Liver (tissue), 9 donors: ENCODE results near the gene USP47. TPM values are rescaled to one million over a fixed set of nuclear protein-coding genes. Genes with fewer than 3 reads are reported as not detected.

Experiments
- DNase-seq: peaks from one replicate; pipeline ENCODE4 v3.0.0-alpha.2; 2017; ENCODE audit warnings: low spot score
- H3K27ac ChIP-seq, 2 donors: one replicate each; pipeline ENCODE4 v1.7.0; 2013; ENCODE audit warnings: inconsistent platforms in 2 of 2, low read length in 2 of 2, control low read depth in 1 of 2, low read depth in 1 of 2, mild to moderate bottlenecking in 1 of 2
- H3K27me3 ChIP-seq, 4 donors: one replicate each; pipeline versions ENCODE4 v1.6.1 to v1.7.0; 2013; ENCODE audit warnings: low read length in 3 of 4, inconsistent platforms in 1 of 4, mild to moderate bottlenecking in 1 of 4, moderate library complexity in 1 of 4; ENCODE audit not compliant: control insufficient read depth in 4 of 4, insufficient read depth in 4 of 4
- H3K36me3 ChIP-seq, 4 donors: one replicate each; pipeline versions ENCODE4 v1.6.1 to v1.7.0; 2013; ENCODE audit warnings: low read length in 3 of 4, mild to moderate bottlenecking in 3 of 4, low read depth in 1 of 4, moderate library complexity in 1 of 4; ENCODE audit not compliant: control insufficient read depth in 4 of 4, insufficient read depth in 3 of 4
- H3K4me1 ChIP-seq, 4 donors: one replicate each; pipeline versions ENCODE4 v1.6.1 to v1.7.0; 2013; ENCODE audit warnings: low read length in 3 of 4, mild to moderate bottlenecking in 3 of 4, moderate library complexity in 1 of 4; ENCODE audit not compliant: control insufficient read depth in 4 of 4, insufficient read depth in 4 of 4
- H3K4me3 ChIP-seq, 3 donors: one replicate each; pipeline versions ENCODE4 v1.6.1 to v1.7.0; 2013; ENCODE audit warnings: low read length in 3 of 3, control low read depth in 1 of 3, low read depth in 1 of 3, mild to moderate bottlenecking in 1 of 3
- H3K9ac ChIP-seq, 2 donors: one replicate each; pipeline ENCODE4 v1.7.0; 2013; ENCODE audit warnings: low read length in 2 of 2, mild to moderate bottlenecking in 2 of 2, moderate library complexity in 2 of 2, control low read depth in 1 of 2, low read depth in 1 of 2
- H3K9me3 ChIP-seq, 4 donors: one replicate each; pipeline versions ENCODE4 v1.6.1 to v1.7.0; 2013; ENCODE audit warnings: low read length in 3 of 4; ENCODE audit not compliant: control insufficient read depth in 4 of 4
- ATF3 ChIP-seq: IDR thresholded peaks from 2 replicates; pipeline ENCODE4 v1.6.1; 2016; ENCODE audit warnings: antibody characterized with exemption
- EGR1 ChIP-seq, 2 donors: IDR thresholded peaks; 2 replicates each; pipeline ENCODE4 v1.6.1; 2016 to 2018; ENCODE audit warnings: antibody characterized with exemption in 2 of 2, low read depth in 2 of 2
- FOXA1 ChIP-seq: IDR thresholded peaks from 2 replicates; pipeline ENCODE4 v1.6.1; 2016; ENCODE audit warnings: antibody characterized with exemption
- FOXA2 ChIP-seq: IDR thresholded peaks from 2 replicates; pipeline ENCODE4 v1.6.1; 2016; ENCODE audit warnings: antibody characterized with exemption
- GABPA ChIP-seq, 2 donors: IDR thresholded peaks in 1 of 2; conservative IDR thresholded peaks in 1 of 2; 2 replicates each; pipeline ENCODE4 v1.6.1; 2016; ENCODE audit warnings: antibody characterized with exemption in 2 of 2, mild to moderate bottlenecking in 1 of 2, moderate library complexity in 1 of 2
- HNF4A ChIP-seq, 2 donors: conservative IDR thresholded peaks; 2 replicates each; pipeline ENCODE4 v1.6.1; 2016; ENCODE audit warnings: antibody characterized with exemption in 2 of 2, mild to moderate bottlenecking in 2 of 2
- HNF4G ChIP-seq: IDR thresholded peaks from 2 replicates; pipeline ENCODE4 v1.6.1; 2016; ENCODE audit warnings: antibody characterized with exemption
- JUND ChIP-seq, 2 donors: IDR thresholded peaks; 2 replicates each; pipeline ENCODE4 v1.6.1; 2016; ENCODE audit warnings: antibody characterized with exemption in 2 of 2
- NR2F2 ChIP-seq: IDR thresholded peaks from 2 replicates; pipeline ENCODE4 v1.6.1; 2016; ENCODE audit warnings: antibody characterized with exemption
- RAD21 ChIP-seq, 2 donors: IDR thresholded peaks; 2 replicates each; pipeline ENCODE4 v1.6.1; 2016; ENCODE audit warnings: antibody characterized with exemption in 2 of 2, mild to moderate bottlenecking in 2 of 2
- RXRA ChIP-seq, 2 donors: IDR thresholded peaks; 2 replicates each; pipeline ENCODE4 v1.6.1; 2017 to 2018; ENCODE audit warnings: antibody characterized with exemption in 2 of 2, mild to moderate bottlenecking in 1 of 2
- SP1 ChIP-seq: IDR thresholded peaks from 2 replicates; pipeline ENCODE4 v1.6.1; 2018; ENCODE audit warnings: antibody characterized with exemption, mild to moderate bottlenecking
- TAF1 ChIP-seq: conservative IDR thresholded peaks from 2 replicates; pipeline ENCODE4 v1.6.1; 2016; ENCODE audit warnings: antibody characterized with exemption, mild to moderate bottlenecking
- YY1 ChIP-seq: IDR thresholded peaks from 2 replicates; pipeline ENCODE4 v1.6.1; 2016; ENCODE audit warnings: antibody characterized with exemption, mild to moderate bottlenecking
- WGBS: extraction: QIAGEN DNeasy Blood & Tissue Kit; methylation state at CpG from one replicate; pipeline ENCODE4 v1.1.7; 2013; 5-methylcytosine and 5-hydroxymethylcytosine counted together
- polyA plus RNA-seq, 2 donors: library from polyadenylated mRNA; stranded (reverse) in 1 of 2; unstranded in 1 of 2; fragments of 200-250 nt in 1 of 2; fragments of >200 nt in 1 of 2; fragmentation: Nextera tagmentation in 1 of 2; extraction: Ambion mirVana in 1 of 2; gene quantifications; one replicate each; pipeline versions ENCODE4 v1.2.1 to v1.2.3, GENCODE V29; 2013 to 2015
- total RNA-seq, 2 donors: library from RNA; depleted of rRNA; stranded (reverse); fragments of >200 nt; gene quantifications; one replicate each; pipeline ENCODE4 v1.2.3, GENCODE V29; 2014
- TF ChIP-seq, protein P1 (sequence below): IDR thresholded peaks from 2 replicates; pipeline ENCODE4 v1.6.1; 2016; ENCODE audit warnings: antibody characterized with exemption
- TF ChIP-seq, protein P2 (sequence below): fragments of 150-350 bp; IDR thresholded peaks from 2 replicates; pipeline ENCODE4 v1.5.1; 2017; ENCODE audit warnings: improper control_type of control experiment, low read depth, low read length; ENCODE audit not compliant: missing input control
- TF ChIP-seq, protein P3 (sequence below): IDR thresholded peaks from 2 replicates; pipeline ENCODE4 v1.6.1; 2016; ENCODE audit warnings: antibody characterized with exemption, mild to moderate bottlenecking
- TF ChIP-seq, protein P4 (sequence below): IDR thresholded peaks from 2 replicates; pipeline ENCODE4 v1.6.1; 2016; ENCODE audit warnings: antibody characterized with exemption
- donor health status: healthy.
- donor health status: healthy.
- donor health status: healthy.
- donor health status: healthy.
- donor health status: healthy.

The USP47 gene
- total and polyA plus RNA-seq, 4 donors = 14.9 to 55.1 (median 32.2) TPM

- no peak overlapping the region for H3K27ac ChIP-seq
- no peak for DNase-seq
- 95% methylated on average over 2 of the region's 2 CpGs for WGBS
- peaks cover 4 to 34% (median 18%) of the 10 kb centered on the region in 4 donors for H3K36me3 ChIP-seq
- H3K27me3 ChIP-seq = no peaks in the 10 kb centered on the region
- peaks cover 0 to 9% (median 0%) of the 10 kb centered on the region in 4 donors for H3K4me1 ChIP-seq
- H3K9me3 ChIP-seq = no peaks in the 10 kb centered on the region
- no peak overlapping the region for H3K9ac ChIP-seq
- no peak overlapping the region for H3K4me3 ChIP-seq
- TF ChIP-seq RAD21 (IDR thresholded peaks at IDR 0.05) (no peak), SP1 (no peak), GABPA (IDR thresholded peaks at IDR 0.05 in 1 of 2, conservative IDR thresholded peaks at IDR 0.05 in 1 of 2) (no peak), TAF1 (no peak), FOXA1 (no peak), RXRA (IDR thresholded peaks at IDR 0.05) (no peak), YY1 (no peak), FOXA2 (no peak), HNF4G (no peak), EGR1 (IDR thresholded peaks at IDR 0.05; ENCODE audit: low read depth in 2 of 2) (no peak), HNF4A (conservative IDR thresholded peaks at IDR 0.05) (no peak), NR2F2 (no peak), ATF3 (no peak), JUND (IDR thresholded peaks at IDR 0.05) (no peak)
- TF ChIP-seq, protein P1, sequence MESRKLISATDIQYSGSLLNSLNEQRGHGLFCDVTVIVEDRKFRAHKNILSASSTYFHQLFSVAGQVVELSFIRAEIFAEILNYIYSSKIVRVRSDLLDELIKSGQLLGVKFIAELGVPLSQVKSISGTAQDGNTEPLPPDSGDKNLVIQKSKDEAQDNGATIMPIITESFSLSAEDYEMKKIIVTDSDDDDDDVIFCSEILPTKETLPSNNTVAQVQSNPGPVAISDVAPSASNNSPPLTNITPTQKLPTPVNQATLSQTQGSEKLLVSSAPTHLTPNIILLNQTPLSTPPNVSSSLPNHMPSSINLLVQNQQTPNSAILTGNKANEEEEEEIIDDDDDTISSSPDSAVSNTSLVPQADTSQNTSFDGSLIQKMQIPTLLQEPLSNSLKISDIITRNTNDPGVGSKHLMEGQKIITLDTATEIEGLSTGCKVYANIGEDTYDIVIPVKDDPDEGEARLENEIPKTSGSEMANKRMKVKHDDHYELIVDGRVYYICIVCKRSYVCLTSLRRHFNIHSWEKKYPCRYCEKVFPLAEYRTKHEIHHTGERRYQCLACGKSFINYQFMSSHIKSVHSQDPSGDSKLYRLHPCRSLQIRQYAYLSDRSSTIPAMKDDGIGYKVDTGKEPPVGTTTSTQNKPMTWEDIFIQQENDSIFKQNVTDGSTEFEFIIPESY = no peak
- TF ChIP-seq, protein P2, sequence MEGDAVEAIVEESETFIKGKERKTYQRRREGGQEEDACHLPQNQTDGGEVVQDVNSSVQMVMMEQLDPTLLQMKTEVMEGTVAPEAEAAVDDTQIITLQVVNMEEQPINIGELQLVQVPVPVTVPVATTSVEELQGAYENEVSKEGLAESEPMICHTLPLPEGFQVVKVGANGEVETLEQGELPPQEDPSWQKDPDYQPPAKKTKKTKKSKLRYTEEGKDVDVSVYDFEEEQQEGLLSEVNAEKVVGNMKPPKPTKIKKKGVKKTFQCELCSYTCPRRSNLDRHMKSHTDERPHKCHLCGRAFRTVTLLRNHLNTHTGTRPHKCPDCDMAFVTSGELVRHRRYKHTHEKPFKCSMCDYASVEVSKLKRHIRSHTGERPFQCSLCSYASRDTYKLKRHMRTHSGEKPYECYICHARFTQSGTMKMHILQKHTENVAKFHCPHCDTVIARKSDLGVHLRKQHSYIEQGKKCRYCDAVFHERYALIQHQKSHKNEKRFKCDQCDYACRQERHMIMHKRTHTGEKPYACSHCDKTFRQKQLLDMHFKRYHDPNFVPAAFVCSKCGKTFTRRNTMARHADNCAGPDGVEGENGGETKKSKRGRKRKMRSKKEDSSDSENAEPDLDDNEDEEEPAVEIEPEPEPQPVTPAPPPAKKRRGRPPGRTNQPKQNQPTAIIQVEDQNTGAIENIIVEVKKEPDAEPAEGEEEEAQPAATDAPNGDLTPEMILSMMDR = no peak
- TF ChIP-seq, protein P3, sequence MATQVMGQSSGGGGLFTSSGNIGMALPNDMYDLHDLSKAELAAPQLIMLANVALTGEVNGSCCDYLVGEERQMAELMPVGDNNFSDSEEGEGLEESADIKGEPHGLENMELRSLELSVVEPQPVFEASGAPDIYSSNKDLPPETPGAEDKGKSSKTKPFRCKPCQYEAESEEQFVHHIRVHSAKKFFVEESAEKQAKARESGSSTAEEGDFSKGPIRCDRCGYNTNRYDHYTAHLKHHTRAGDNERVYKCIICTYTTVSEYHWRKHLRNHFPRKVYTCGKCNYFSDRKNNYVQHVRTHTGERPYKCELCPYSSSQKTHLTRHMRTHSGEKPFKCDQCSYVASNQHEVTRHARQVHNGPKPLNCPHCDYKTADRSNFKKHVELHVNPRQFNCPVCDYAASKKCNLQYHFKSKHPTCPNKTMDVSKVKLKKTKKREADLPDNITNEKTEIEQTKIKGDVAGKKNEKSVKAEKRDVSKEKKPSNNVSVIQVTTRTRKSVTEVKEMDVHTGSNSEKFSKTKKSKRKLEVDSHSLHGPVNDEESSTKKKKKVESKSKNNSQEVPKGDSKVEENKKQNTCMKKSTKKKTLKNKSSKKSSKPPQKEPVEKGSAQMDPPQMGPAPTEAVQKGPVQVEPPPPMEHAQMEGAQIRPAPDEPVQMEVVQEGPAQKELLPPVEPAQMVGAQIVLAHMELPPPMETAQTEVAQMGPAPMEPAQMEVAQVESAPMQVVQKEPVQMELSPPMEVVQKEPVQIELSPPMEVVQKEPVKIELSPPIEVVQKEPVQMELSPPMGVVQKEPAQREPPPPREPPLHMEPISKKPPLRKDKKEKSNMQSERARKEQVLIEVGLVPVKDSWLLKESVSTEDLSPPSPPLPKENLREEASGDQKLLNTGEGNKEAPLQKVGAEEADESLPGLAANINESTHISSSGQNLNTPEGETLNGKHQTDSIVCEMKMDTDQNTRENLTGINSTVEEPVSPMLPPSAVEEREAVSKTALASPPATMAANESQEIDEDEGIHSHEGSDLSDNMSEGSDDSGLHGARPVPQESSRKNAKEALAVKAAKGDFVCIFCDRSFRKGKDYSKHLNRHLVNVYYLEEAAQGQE = no peak
- TF ChIP-seq, protein P4, sequence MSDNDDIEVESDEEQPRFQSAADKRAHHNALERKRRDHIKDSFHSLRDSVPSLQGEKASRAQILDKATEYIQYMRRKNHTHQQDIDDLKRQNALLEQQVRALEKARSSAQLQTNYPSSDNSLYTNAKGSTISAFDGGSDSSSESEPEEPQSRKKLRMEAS = no peak
Observed at GRCh38 chr11:11935536-11935935, 93.8 kb downstream of the USP47 start.
